ENCODE measurements around the gene PDGFD. TPM values are rescaled to one million over a fixed set of nuclear protein-coding genes. Genes with fewer than 3 reads are reported as not detected.

Gene PDGFD
- total and polyA plus RNA-seq, 2 experiments from 2014 or later = 1.9 to 4.5 TPM

DNA sequence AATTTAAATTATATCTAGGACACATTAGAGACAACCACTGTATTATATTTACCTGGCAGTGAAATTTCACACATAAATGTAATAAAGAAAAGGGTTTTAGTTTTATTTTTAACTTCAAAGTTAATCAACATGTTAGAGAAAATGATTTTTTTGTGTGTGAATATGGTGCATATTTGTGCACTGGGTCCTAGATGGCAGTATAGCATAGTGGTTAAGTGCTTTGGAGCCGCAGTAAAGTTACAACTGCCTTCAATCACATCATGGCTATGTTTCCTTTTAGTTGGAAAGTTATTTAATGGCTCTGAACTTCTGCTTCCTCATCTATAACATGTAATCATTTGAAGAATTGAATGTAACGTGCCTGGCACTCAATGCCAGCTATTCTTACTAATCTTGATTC lies 236.4 kb downstream of the PDGFD start:
- Histone ChIP-seq H3K27ac (ENCODE audit: low read depth) (no peak overlapping the region), H4K20me1 (replicated peaks; ENCODE audit: insufficient read depth) (no peaks in the 10 kb centered on the region), H3K4me2 (no peak overlapping the region), H3K79me2 (replicated peaks; ENCODE audit: insufficient read depth) (no peaks in the 10 kb centered on the region), H3K4me1 (ENCODE audit: insufficient read depth) (no peaks in the 10 kb centered on the region; the same call in 1 of the 2 replicates), H3K4me3 (no peak overlapping the region), H3F3A (replicated peaks; ENCODE audit: low read depth) (no peaks in the 10 kb centered on the region), H2AFZ (no peak overlapping the region), H3K9me2 (ENCODE audit: insufficient read depth) (no peaks in the 10 kb centered on the region), H3K27me3 (ENCODE audit: insufficient read depth) (no peaks in the 10 kb centered on the region), H3K36me3 (ENCODE audit: insufficient read depth) (no peaks in the 10 kb centered on the region)
- Mint-ChIP-seq H3K27ac (no peak overlapping the region), H3K4me3 (no peak overlapping the region), H3K9me3 (no peaks in the 10 kb centered on the region), H3K4me1 (peaks cover 9% of the 10 kb centered on the region; the same call in 2 of the 3 replicates), H3K27me3 (ENCODE audit: insufficient read depth, low read depth, poor library complexity) (no peaks in the 10 kb centered on the region), H3K36me3 (ENCODE audit: low read depth) (no peaks in the 10 kb centered on the region)
- no peak for TF ChIP-seq ETS1 (IDR thresholded peaks at IDR 0.05)
- TF ChIP-seq, protein P1, sequence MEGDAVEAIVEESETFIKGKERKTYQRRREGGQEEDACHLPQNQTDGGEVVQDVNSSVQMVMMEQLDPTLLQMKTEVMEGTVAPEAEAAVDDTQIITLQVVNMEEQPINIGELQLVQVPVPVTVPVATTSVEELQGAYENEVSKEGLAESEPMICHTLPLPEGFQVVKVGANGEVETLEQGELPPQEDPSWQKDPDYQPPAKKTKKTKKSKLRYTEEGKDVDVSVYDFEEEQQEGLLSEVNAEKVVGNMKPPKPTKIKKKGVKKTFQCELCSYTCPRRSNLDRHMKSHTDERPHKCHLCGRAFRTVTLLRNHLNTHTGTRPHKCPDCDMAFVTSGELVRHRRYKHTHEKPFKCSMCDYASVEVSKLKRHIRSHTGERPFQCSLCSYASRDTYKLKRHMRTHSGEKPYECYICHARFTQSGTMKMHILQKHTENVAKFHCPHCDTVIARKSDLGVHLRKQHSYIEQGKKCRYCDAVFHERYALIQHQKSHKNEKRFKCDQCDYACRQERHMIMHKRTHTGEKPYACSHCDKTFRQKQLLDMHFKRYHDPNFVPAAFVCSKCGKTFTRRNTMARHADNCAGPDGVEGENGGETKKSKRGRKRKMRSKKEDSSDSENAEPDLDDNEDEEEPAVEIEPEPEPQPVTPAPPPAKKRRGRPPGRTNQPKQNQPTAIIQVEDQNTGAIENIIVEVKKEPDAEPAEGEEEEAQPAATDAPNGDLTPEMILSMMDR (conservative IDR thresholded peaks at IDR 0.05; ENCODE audit: low read depth in 2 of 2) = peak; percentile 51 to 61
- TF ChIP-seq, protein P2, sequence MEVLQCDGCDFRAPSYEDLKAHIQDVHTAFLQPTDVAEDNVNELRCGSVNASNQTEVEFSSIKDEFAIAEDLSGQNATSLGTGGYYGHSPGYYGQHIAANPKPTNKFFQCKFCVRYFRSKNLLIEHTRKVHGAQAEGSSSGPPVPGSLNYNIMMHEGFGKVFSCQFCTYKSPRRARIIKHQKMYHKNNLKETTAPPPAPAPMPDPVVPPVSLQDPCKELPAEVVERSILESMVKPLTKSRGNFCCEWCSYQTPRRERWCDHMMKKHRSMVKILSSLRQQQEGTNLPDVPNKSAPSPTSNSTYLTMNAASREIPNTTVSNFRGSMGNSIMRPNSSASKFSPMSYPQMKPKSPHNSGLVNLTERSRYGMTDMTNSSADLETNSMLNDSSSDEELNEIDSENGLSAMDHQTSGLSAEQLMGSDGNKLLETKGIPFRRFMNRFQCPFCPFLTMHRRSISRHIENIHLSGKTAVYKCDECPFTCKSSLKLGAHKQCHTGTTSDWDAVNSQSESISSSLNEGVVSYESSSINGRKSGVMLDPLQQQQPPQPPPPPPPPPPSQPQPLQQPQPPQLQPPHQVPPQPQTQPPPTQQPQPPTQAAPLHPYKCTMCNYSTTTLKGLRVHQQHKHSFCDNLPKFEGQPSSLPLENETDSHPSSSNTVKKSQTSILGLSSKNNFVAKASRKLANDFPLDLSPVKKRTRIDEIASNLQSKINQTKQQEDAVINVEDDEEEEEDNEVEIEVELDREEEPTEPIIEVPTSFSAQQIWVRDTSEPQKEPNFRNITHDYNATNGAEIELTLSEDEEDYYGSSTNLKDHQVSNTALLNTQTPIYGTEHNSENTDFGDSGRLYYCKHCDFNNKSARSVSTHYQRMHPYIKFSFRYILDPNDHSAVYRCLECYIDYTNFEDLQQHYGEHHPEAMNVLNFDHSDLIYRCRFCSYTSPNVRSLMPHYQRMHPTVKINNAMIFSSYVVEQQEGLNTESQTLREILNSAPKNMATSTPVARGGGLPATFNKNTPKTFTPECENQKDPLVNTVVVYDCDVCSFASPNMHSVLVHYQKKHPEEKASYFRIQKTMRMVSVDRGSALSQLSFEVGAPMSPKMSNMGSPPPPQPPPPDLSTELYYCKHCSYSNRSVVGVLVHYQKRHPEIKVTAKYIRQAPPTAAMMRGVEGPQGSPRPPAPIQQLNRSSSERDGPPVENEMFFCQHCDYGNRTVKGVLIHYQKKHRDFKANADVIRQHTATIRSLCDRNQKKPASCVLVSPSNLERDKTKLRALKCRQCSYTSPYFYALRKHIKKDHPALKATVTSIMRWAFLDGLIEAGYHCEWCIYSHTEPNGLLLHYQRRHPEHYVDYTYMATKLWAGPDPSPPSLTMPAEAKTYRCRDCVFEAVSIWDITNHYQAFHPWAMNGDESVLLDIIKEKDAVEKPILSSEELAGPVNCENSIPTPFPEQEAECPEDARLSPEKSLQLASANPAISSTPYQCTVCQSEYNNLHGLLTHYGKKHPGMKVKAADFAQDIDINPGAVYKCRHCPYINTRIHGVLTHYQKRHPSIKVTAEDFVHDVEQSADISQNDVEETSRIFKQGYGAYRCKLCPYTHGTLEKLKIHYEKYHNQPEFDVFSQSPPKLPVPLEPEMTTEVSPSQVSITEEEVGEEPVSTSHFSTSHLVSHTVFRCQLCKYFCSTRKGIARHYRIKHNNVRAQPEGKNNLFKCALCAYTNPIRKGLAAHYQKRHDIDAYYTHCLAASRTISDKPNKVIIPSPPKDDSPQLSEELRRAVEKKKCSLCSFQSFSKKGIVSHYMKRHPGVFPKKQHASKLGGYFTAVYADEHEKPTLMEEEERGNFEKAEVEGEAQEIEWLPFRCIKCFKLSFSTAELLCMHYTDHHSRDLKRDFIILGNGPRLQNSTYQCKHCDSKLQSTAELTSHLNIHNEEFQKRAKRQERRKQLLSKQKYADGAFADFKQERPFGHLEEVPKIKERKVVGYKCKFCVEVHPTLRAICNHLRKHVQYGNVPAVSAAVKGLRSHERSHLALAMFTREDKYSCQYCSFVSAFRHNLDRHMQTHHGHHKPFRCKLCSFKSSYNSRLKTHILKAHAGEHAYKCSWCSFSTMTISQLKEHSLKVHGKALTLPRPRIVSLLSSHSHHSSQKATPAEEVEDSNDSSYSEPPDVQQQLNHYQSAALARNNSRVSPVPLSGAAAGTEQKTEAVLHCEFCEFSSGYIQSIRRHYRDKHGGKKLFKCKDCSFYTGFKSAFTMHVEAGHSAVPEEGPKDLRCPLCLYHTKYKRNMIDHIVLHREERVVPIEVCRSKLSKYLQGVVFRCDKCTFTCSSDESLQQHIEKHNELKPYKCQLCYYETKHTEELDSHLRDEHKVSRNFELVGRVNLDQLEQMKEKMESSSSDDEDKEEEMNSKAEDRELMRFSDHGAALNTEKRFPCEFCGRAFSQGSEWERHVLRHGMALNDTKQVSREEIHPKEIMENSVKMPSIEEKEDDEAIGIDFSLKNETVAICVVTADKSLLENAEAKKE (CRISPR knock-in tag; IDR thresholded peaks at IDR 0.05) = no peak
- ATAC-seq (no peak), DNase-seq (ENCODE audit: low spot score) (peak; percentile 25)
